ENCODE measurements around the gene DBNL.

DBNL gene

GRCh38 chr7:44093102-44093641, 48.7 kb downstream of the DBNL start:
- TF ChIP-seq EZH2 (IDR thresholded peaks at IDR 0.05) (no peak), FOXP2 (optimal IDR thresholded peaks at IDR 0.05; ENCODE audit: control extremely low read depth, extremely low read length, insufficient read depth) (no peak), POLR2AphosphoS5 (IDR thresholded peaks at IDR 0.05; ENCODE audit: borderline replicate concordance, low read depth, low read length) (no peak)
- DNase-seq (ENCODE audit: low read depth, low spot score) = no peak
- H3K36me3 ChIP-seq (ENCODE audit: insufficient read depth, low read length) = no peaks in the 10 kb centered on the region

GRCh38 chr7:44094365-44094764, 49.9 kb downstream of the DBNL start:
- DNase-seq (ENCODE audit: low read depth, low spot score) = no peak
- no peak overlapping the region for H3K27ac ChIP-seq
- no peak overlapping the region for H3K4me3 ChIP-seq
- H3K9me3 ChIP-seq (ENCODE audit: low read depth, low read length) = no peaks in the 10 kb centered on the region
- no peak for TF ChIP-seq EZH2 (IDR thresholded peaks at IDR 0.05)
- TF ChIP-seq FOXP2 (optimal IDR thresholded peaks at IDR 0.05; ENCODE audit: control extremely low read depth, extremely low read length, insufficient read depth) = no peak
- TF ChIP-seq POLR2AphosphoS5 (IDR thresholded peaks at IDR 0.05; ENCODE audit: borderline replicate concordance, low read depth, low read length) = no peak
- no peaks in the 10 kb centered on the region for H3K36me3 ChIP-seq (ENCODE audit: insufficient read depth, low read length)
- H3K9ac ChIP-seq (ENCODE audit: insufficient read length) = no peak overlapping the region

More at GRCh38 chr7:44093102-44093641, 48.7 kb downstream of the DBNL start:
- Histone ChIP-seq H3K4me3 (no peak overlapping the region), H3K9me3 (ENCODE audit: low read depth, low read length) (no peaks in the 10 kb centered on the region), H3K27ac (no peak overlapping the region), H3K9ac (ENCODE audit: insufficient read length) (no peak overlapping the region)

- H3K9me3 ChIP-seq (ENCODE audit: low read depth, low read length) = no peaks in the 10 kb centered on the region
- no peak overlapping the region for H3K9ac ChIP-seq (ENCODE audit: insufficient read length)
- DNase-seq (ENCODE audit: low read depth, low spot score) = no peak
- no peaks in the 10 kb centered on the region for H3K36me3 ChIP-seq (ENCODE audit: insufficient read depth, low read length)
- no peak overlapping the region for H3K4me3 ChIP-seq
- no peak overlapping the region for H3K27ac ChIP-seq
- TF ChIP-seq FOXP2 (optimal IDR thresholded peaks at IDR 0.05; ENCODE audit: control extremely low read depth, extremely low read length, insufficient read depth) = no peak
- TF ChIP-seq EZH2 (IDR thresholded peaks at IDR 0.05) = no peak
- TF ChIP-seq POLR2AphosphoS5 (IDR thresholded peaks at IDR 0.05; ENCODE audit: borderline replicate concordance, low read depth, low read length) = no peak
These were observed 50.5 kb downstream of the DBNL start for GRCh38 chr7:44094883-44095592.

GRCh38 chr7:44095781-44096180, 51.3 kb downstream of the DBNL start:
- H3K36me3 ChIP-seq (ENCODE audit: insufficient read depth, low read length) = no peaks in the 10 kb centered on the region
- no peak overlapping the region for H3K27ac ChIP-seq
- no peak for TF ChIP-seq FOXP2 (optimal IDR thresholded peaks at IDR 0.05; ENCODE audit: control extremely low read depth, extremely low read length, insufficient read depth)
- H3K4me3 ChIP-seq = no peak overlapping the region
- no peak for DNase-seq (ENCODE audit: low read depth, low spot score)
- no peak overlapping the region for H3K9ac ChIP-seq (ENCODE audit: insufficient read length)
- H3K9me3 ChIP-seq (ENCODE audit: low read depth, low read length) = no peaks in the 10 kb centered on the region

- no peak for TF ChIP-seq FOXP2 (optimal IDR thresholded peaks at IDR 0.05; ENCODE audit: control extremely low read depth, extremely low read length, insufficient read depth)
- TF ChIP-seq POLR2AphosphoS5 (IDR thresholded peaks at IDR 0.05; ENCODE audit: borderline replicate concordance, low read depth, low read length) = no peak
- no peak for TF ChIP-seq EZH2 (IDR thresholded peaks at IDR 0.05)
- no peaks in the 10 kb centered on the region for H3K36me3 ChIP-seq (ENCODE audit: insufficient read depth, low read length)
- H3K9ac ChIP-seq (ENCODE audit: insufficient read length) = no peak overlapping the region
- H3K27ac ChIP-seq = no peak overlapping the region
- no peaks in the 10 kb centered on the region for H3K9me3 ChIP-seq (ENCODE audit: low read depth, low read length)
- no peak overlapping the region for H3K4me3 ChIP-seq
- DNase-seq (ENCODE audit: low read depth, low spot score) = no peak
These were observed 51.9 kb downstream of the DBNL start for GRCh38 chr7:44096326-44096881.

GRCh38 chr7:44097064-44097932, 52.8 kb downstream of the DBNL start:
- Histone ChIP-seq H3K36me3 (ENCODE audit: insufficient read depth, low read length) (no peaks in the 10 kb centered on the region), H3K9ac (ENCODE audit: insufficient read length) (no peak overlapping the region), H3K27ac (no peak overlapping the region), H3K4me3 (no peak overlapping the region), H3K9me3 (ENCODE audit: low read depth, low read length) (no peaks in the 10 kb centered on the region)
- no peak for TF ChIP-seq FOXP2 (optimal IDR thresholded peaks at IDR 0.05; ENCODE audit: control extremely low read depth, extremely low read length, insufficient read depth)
- no peak for TF ChIP-seq POLR2AphosphoS5 (IDR thresholded peaks at IDR 0.05; ENCODE audit: borderline replicate concordance, low read depth, low read length)
- TF ChIP-seq EZH2 (IDR thresholded peaks at IDR 0.05) = no peak
- no peak for DNase-seq (ENCODE audit: low read depth, low spot score)

GRCh38 chr7:44098092-44099068, 53.9 kb downstream of the DBNL start:
- no peak overlapping the region for H3K9ac ChIP-seq (ENCODE audit: insufficient read length)
- no peak for DNase-seq (ENCODE audit: low read depth, low spot score)
- no peaks in the 10 kb centered on the region for H3K36me3 ChIP-seq (ENCODE audit: insufficient read depth, low read length)
- TF ChIP-seq EZH2 (IDR thresholded peaks at IDR 0.05) = no peak
- TF ChIP-seq FOXP2 (optimal IDR thresholded peaks at IDR 0.05; ENCODE audit: control extremely low read depth, extremely low read length, insufficient read depth) = no peak
- no peak for TF ChIP-seq POLR2AphosphoS5 (IDR thresholded peaks at IDR 0.05; ENCODE audit: borderline replicate concordance, low read depth, low read length)
- H3K27ac ChIP-seq = no peak overlapping the region
- H3K4me3 ChIP-seq = no peak overlapping the region
- no peaks in the 10 kb centered on the region for H3K9me3 ChIP-seq (ENCODE audit: low read depth, low read length)
